ELR (cell line): ENCODE measurements around the gene SLC45A3.

ENCODE experiments used
- DNase-seq: peaks from one replicate; pipeline ENCODE4 v3.0.0-alpha.2; 2015; ENCODE audit warnings: low read depth

The SLC45A3 gene

GRCh38 chr1:205700865-205701401, 20.6 kb upstream of the SLC45A3 start:
- no peak for DNase-seq

DNA sequence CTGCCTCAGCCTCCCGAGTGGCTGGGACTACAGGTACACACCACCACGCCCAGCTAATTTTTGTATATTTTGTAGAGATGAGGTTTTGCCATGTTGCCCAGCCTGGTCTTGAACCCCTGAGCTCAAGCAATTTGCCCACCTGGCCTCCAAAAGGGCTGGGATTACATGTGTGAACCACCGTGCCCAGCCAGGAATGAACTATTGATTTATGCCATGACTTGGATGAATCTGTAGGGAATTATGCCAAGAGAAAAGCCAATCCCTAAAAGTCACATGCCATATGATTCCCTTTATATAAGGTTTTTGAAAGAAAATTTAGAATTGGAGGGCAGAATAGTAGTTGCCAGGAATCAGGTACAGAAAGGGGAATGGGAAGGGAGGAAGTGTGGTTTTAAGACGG, 19.1 kb upstream of the SLC45A3 start:
- no peak for DNase-seq

DNA sequence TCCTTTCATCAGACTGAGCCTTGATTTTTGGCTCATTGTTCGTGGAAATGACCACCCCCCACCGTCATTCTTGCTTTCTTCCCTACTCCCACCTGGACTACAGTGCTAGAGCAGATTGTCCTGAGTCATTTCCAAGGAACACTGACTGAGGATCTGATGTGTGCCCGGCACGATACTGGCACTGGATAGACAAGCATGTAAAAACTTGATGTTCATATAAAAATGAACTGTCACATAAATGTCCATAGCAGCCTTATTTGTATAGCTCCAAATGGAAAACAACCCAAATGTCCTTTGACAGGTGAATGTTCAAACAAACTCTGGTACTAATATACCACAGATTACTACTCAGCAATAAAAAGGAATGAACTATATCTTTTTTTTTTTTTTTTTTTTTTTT, 18.6 kb upstream of the SLC45A3 start:
- no peak for DNase-seq

DNA sequence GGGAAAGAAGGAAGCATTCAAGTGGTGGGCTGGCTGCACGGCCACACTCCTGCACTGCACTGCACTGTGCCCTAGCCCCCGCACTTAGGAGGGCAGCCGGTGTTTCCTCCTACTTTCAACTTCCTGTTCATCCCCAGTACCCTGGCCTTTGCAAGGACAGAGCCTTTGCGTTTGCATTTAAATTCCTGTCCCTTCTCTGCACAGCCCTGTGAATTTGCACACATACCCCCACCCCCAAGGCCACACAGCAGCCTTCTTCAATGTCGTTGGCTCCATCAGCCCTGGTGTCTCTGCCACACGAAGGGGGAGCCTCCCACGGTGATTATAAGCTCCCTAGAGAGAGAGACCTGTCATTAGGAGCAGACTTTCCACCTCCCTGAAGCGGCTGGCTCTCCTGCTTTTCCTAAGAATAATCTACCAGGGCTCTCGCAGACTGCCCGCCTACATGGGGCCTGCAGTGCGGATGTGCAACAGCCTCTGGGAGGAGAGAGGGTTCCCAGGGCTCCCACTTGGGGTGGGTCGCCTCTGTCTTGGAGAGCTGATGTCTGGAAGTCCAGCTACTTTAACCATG, 13.2 kb upstream of the SLC45A3 start:
- no peak for DNase-seq

- no peak for DNase-seq
Observed at GRCh38 chr1:205692423-205692822, 12.1 kb upstream of the SLC45A3 start.

- DNase-seq: no peak
Observed at GRCh38 chr1:205690122-205690756, 9.9 kb upstream of the SLC45A3 start.

- DNase-seq: no peak
Observed at GRCh38 chr1:205689479-205689878, 9.2 kb upstream of the SLC45A3 start.

- DNase-seq: no peak
Observed at GRCh38 chr1:205688171-205689080, 8.1 kb upstream of the SLC45A3 start.

- no peak for DNase-seq
Observed at GRCh38 chr1:205687242-205687641, 6.9 kb upstream of the SLC45A3 start.

GRCh38 chr1:205681364-205681763, 1.1 kb upstream of the SLC45A3 start:
- DNase-seq: no peak

GRCh38 chr1:205678286-205679111, 1.8 kb downstream of the SLC45A3 start:
- DNase-seq: no peak

DNA sequence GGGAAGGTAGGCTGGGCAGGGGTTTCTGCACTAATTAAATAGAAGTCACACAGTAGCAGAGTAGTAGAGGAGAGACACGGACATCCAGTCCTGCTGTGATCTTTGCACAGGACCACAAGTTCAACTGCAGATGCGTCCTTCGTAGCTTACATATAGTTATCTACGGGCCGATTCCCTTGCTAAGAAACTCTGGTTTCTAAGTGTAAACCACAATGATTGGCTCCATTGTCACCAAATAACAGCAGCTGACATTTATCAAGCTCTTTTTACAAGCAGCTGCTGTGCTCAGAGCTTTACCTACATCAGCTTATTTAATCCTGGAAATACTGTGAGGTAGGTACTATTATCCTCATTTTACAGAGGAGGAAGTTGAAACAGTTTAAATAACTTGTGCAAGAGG, 3.1 kb downstream of the SLC45A3 start:
- no peak for DNase-seq

- no peak for DNase-seq
Observed at GRCh38 chr1:205676597-205676996, 3.7 kb downstream of the SLC45A3 start.

DNA sequence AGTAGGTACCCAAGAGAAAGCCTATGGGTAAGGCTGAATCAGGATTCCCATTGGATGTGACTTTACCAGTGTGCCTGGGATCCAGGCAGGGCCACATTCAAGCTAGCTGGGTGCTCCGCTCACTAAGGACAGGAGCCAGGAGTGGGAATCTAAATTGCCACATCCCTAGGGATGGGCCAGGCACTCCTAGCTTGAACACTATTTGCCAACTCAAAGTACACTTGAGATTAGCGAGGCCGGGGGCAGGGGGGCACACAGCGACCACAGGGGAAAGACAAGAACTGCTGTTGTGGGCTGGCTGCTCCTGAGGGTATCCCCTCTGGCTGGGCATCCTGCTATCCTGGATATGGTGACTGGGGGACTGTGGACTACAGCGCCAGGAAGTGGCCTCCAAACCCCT, 4.3 kb downstream of the SLC45A3 start:
- no peak for DNase-seq

GRCh38 chr1:205675247-205675646, 5.1 kb downstream of the SLC45A3 start:
- no peak for DNase-seq

DNA sequence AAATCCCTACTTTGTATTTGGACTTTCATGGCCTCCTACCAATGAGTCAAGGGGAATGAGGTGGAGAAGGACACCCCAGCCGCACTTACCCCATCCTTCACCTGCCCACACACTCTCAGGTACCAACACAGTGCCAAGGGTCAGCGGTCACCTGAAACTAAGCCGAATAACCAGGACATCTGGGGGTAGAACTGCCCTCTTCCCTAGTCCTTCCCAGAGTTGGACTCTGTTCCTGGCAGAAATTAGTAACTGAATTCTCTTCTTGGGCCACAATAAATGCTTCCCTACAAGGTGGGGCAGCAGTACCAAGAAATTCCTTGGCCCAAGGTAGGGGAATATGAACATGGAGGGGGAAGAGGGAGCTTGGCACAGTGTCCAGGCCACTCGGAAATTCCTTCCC, 7.3 kb downstream of the SLC45A3 start:
- DNase-seq: no peak

- DNase-seq: no peak
Observed at GRCh38 chr1:205672395-205672889, 7.9 kb downstream of the SLC45A3 start.

- no peak for DNase-seq
Observed at GRCh38 chr1:205670611-205671430, 9.5 kb downstream of the SLC45A3 start.

GRCh38 chr1:205670150-205670446, 10.2 kb downstream of the SLC45A3 start:
- no peak for DNase-seq

DNA sequence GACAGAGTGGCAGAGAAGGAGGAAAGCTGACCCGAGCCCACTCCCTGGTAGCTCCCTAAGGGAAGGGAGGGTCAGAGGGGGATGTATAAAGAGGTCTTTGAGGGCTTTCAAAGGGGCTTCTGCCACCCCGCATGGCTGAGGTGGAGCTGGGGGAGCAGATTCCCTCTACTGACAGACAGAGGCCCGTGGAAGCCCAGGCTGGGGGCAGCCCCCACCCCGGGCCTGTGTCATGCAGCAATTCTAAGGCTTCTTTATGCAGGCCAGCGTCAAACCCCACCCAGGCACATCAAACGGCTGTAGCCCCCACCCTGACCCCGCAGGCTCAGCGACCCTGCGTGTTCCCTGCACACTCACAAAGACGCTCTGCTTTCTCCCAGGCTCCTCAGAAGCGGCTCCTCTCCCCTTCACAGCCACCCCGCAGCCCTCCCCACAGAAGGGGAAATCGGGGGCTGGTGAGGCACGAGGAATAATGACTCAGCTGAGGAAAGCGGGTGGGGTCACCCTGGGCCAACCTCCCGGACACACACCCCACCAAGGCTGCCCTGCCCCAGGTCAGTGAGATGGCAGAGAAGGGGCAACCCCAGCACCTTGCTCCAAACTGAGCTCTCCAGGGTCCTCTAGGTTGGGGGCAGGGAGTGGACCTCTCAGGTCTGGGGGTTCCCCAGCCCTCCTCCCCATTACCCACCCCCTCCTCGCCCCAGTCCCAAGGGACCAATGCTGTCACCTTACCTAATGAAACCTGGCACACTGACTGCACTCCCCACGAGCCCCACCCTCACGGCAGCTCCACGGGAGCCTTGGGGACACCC, 10.8 kb downstream of the SLC45A3 start:
- DNase-seq: peak; percentile 35
